Natural killer cell (primary cell): ENCODE data around the gene ITGB4. TPM values are rescaled to one million over a fixed set of nuclear protein-coding genes. Genes with fewer than 3 reads are reported as not detected.

Experiments used
- ATAC-seq, 3 donors: fragments of 150-1000 bp in 2 of 3; fragments of 200-7000 bp in 1 of 3; cut with Tn5 transposase; 1 replicate in 1 of 3; 2 replicates in 2 of 3; pipeline ENCODE4 v1.10.0; 2021; ENCODE audit warnings: mild to moderate bottlenecking in 2 of 3, moderate library complexity in 2 of 3
- DNase-seq, 2 donors: peaks; one replicate each; pipeline versions ENCODE4 v3.0.0 to v3.0.0-alpha.2; 2013 to 2021; ENCODE audit warnings: mixed read lengths in 1 of 2
- H3K27ac ChIP-seq: one replicate; pipeline ENCODE4 v1.5.1; 2013; ENCODE audit warnings: mild to moderate bottlenecking, low read length
- H3K27me3 ChIP-seq: one replicate; pipeline ENCODE4 v1.6.1; 2013; ENCODE audit warnings: low read length; ENCODE audit not compliant: control insufficient read depth, insufficient read depth
- H3K36me3 ChIP-seq: one replicate; pipeline ENCODE4 v1.6.1; 2013; ENCODE audit warnings: low read length; ENCODE audit not compliant: control insufficient read depth, insufficient read depth
- H3K4me1 ChIP-seq: one replicate; pipeline ENCODE4 v1.6.1; 2013; ENCODE audit warnings: low read length; ENCODE audit not compliant: control insufficient read depth, insufficient read depth
- H3K4me3 ChIP-seq: one replicate; pipeline ENCODE4 v1.5.1; 2013; ENCODE audit warnings: low read length
- H3K9me3 ChIP-seq: one replicate; pipeline ENCODE4 v1.6.1; 2013; ENCODE audit warnings: low read length; ENCODE audit not compliant: control insufficient read depth, insufficient read depth
- H3K27ac Mint-ChIP-seq, 2 donors: one replicate each; pipeline ENCODE4 v1.8.0; 2022; ENCODE audit warnings: mild to moderate bottlenecking in 2 of 2, mixed read lengths in 2 of 2, moderate library complexity in 1 of 2
- H3K27me3 Mint-ChIP-seq, 2 donors: one replicate each; pipeline ENCODE4 v1.8.0; 2022; ENCODE audit warnings: low read depth in 2 of 2, mixed read lengths in 2 of 2
- H3K36me3 Mint-ChIP-seq: one replicate; pipeline ENCODE4 v1.8.0; 2022; ENCODE audit warnings: mixed read lengths
- H3K4me1 Mint-ChIP-seq, 2 donors: one replicate each; pipeline ENCODE4 v1.8.0; 2022; ENCODE audit warnings: mixed read lengths in 2 of 2
- H3K4me3 Mint-ChIP-seq: one replicate; pipeline ENCODE4 v1.8.0; 2022; ENCODE audit warnings: mild to moderate bottlenecking, moderate library complexity, mixed read lengths
- H3K9me3 Mint-ChIP-seq, 2 donors: one replicate each; pipeline ENCODE4 v1.8.0; 2022; ENCODE audit warnings: mixed read lengths in 2 of 2
- WGBS: methylation state at CpG from one replicate; pipeline ENCODE4 v1.1.7; 2013; ENCODE audit warnings: missing lambda C conversion rate; ENCODE audit not compliant: insufficient coverage; 5-methylcytosine and 5-hydroxymethylcytosine counted together
- intact Hi-C: fragments of 100-400 bp; cut with micrococcal nuclease; formaldehyde crosslinking; loops from one replicate; pipeline ENCODE4 v1.14.2; 2022
- total RNA-seq, 4 donors: library from RNA; stranded (reverse); fragments of 120-200 nt in 1 of 4; gene quantifications; one replicate each; pipeline versions ENCODE4 v1.2.3 to v1.2.4, GENCODE V29; 2013 to 2022
- TF ChIP-seq, protein P1 (sequence below): fragments of 200-600 bp; IDR thresholded peaks from one replicate; pipeline ENCODE4 v1.8.0; 2022; ENCODE audit warnings: antibody characterized with exemption

Gene ITGB4
- total RNA-seq, 3 donors from 2014 or later (not counting 1 experiment from before 2014, with no cell fraction given), result 0.38 to 1.0 (median 0.68) TPM

DNA sequence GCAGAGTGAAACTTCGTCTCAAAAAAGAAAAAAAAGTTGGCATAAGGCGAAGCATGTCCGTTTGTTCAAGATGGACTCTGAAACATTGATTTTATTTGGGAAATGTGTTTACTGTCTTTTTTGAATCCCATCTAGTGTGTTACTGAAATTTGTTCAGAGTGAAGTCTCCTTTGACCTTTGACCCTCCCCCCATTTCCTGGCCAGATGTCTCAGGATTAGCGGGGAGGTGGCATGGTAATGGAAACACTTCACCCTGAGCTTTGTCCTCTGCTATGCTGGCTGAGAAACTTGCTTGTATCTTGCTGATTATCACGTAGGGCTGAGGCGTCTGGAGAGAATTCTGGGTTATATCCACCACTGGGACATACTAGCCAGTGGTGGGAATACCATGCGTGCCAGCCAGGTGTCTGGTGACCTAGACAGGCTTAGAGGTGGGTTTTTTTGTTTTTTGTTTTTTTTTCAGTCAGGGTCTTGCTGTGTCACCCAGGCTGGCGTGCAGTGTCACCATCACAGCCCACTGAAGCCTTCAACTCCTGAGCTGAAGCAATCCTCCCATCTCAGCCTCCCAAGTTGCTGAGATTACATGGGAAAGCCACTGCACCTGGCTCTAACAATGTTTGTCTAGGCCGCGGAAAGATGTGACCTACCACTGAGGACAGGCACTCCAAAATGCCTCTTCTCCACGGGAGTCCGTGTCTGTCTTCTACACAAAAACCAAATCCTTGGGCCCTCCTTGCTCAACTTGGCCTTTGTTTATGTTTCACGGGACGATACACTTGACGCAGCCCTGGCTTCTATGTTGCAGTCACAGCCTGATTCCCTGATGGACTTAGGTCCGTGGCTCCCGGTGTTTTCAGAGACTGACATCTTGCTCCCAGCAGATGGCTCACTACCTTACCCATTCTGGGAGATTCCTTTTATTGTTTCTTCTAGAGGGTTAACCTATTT, 50.3 kb downstream of the ITGB4 start:
- peak in 1 of 2 donors; percentile 20 for DNase-seq
- 94% methylated on average over 17 of the region's 17 CpGs for WGBS
- H3K9me3 Mint-ChIP-seq, result no peaks in the 10 kb centered on the region

DNA sequence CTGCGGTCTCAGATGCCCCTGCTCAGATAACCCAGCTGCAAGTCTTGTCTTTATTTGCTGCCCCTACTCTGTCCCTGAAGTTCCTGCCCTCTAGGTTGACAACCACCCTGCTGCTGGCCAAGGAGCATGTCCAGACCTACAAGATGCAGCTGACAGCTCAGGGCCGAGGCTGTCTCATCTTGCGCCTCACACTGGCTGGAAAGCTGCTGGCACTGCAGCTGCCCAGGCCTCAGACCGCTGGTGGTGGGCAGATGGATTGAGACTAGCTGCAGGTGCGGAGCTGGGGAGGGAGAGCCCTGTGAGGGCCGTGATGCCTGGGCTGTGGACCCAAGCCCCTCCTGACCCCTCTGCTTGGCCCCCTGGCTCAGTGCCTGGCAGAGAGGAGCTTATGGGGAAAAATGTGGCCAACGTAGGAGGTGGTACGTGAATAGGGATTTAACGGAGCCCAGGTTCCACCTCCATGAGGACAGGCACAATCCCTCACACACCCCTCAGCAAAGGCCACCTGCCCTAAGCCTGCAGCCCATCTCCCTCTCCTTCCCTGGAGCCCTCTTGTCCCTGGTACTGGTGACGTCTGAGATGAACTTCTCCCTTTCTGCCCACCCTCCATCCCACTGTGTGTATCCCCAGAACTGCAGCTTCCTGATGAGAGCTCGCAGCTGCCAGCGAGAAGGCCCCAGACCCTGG, 52.0 kb downstream of the ITGB4 start:
- Histone ChIP-seq H3K9me3 (no peaks in the 10 kb centered on the region), H3K27me3 (no peaks in the 10 kb centered on the region), H3K4me3 (no peak overlapping the region), H3K27ac (no peak overlapping the region), H3K4me1 (peaks cover 25% of the 10 kb centered on the region), H3K36me3 (peaks cover 37% of the 10 kb centered on the region)
- intact Hi-C loops, result no loop called here
- Mint-ChIP-seq H3K27ac (peak overlapping the region; percentile 95 to 99), H3K9me3 (no peaks in the 10 kb centered on the region), H3K4me1 (peaks cover 32 to 40% of the 10 kb centered on the region in 2 donors), H3K4me3 (peak overlapping the region; percentile 71), H3K27me3 (no peaks in the 10 kb centered on the region), H3K36me3 (peaks cover 18% of the 10 kb centered on the region)
- TF ChIP-seq, protein P1, sequence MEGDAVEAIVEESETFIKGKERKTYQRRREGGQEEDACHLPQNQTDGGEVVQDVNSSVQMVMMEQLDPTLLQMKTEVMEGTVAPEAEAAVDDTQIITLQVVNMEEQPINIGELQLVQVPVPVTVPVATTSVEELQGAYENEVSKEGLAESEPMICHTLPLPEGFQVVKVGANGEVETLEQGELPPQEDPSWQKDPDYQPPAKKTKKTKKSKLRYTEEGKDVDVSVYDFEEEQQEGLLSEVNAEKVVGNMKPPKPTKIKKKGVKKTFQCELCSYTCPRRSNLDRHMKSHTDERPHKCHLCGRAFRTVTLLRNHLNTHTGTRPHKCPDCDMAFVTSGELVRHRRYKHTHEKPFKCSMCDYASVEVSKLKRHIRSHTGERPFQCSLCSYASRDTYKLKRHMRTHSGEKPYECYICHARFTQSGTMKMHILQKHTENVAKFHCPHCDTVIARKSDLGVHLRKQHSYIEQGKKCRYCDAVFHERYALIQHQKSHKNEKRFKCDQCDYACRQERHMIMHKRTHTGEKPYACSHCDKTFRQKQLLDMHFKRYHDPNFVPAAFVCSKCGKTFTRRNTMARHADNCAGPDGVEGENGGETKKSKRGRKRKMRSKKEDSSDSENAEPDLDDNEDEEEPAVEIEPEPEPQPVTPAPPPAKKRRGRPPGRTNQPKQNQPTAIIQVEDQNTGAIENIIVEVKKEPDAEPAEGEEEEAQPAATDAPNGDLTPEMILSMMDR, result no peak
- DNase-seq (peak in 1 of 2 donors; percentile 29), ATAC-seq (peak in 1 of 3 donors; percentile 9)
- WGBS, result 94% methylated on average over 12 of the region's 12 CpGs

More for the DNA sequence above, 50.3 kb downstream of the ITGB4 start:
- Mint-ChIP-seq H3K4me3 (peak overlapping the region; percentile 61), H3K27me3 (no peaks in the 10 kb centered on the region), H3K27ac (peak overlapping the region in 1 of 2 donors; percentile 95), H3K36me3 (peaks cover 1% of the 10 kb centered on the region), H3K4me1 (peaks cover 15 to 25% of the 10 kb centered on the region in 2 donors)
- Histone ChIP-seq H3K9me3 (no peaks in the 10 kb centered on the region), H3K4me3 (no peak overlapping the region), H3K36me3 (peaks cover 20% of the 10 kb centered on the region), H3K4me1 (peaks cover 20% of the 10 kb centered on the region), H3K27me3 (no peaks in the 10 kb centered on the region), H3K27ac (no peak overlapping the region)
- intact Hi-C loops, result no loop called here
- TF ChIP-seq, protein P1, result no peak
- ATAC-seq, result peak in 1 of 3 donors; percentile 3

DNA sequence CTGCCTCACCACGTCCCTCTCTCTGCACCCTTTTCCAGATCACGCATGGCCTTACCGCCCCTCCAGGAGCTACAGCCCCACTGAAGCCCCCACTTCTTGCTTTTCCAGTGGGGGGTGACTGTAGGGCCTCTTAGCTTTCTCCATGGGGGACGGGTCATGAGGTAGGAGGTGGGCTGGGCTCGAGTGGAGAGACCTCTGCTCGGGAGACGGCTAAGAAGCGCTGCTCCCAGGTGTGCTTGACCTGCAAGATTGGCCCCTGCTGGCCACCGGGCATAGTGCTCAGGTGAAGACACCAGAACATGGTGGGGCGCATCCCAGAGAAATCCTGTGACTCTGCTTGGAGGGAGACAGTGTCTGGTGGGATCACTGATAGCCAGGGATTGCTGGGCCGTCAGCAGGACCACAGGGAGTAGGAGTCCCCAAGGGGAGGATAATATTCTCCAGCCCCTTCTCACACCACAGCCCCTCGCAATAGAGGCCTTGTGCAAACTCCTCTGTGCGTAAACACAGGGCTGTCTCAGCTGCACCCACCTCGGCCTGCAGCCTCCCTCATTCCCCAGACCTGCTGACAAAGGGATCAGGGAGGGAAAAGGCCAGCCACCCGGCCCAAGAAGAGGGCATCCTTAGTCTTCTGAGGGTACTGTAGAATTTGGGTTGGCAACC, 52.7 kb downstream of the ITGB4 start:
- Histone ChIP-seq H3K4me3 (no peak overlapping the region), H3K4me1 (peaks cover 31% of the 10 kb centered on the region), H3K36me3 (peaks cover 44% of the 10 kb centered on the region), H3K9me3 (no peaks in the 10 kb centered on the region), H3K27me3 (no peaks in the 10 kb centered on the region), H3K27ac (peak overlapping the region; percentile 17)
- intact Hi-C loops, result no loop called here
- no peaks in the 10 kb centered on the region for H3K27me3 Mint-ChIP-seq
- peak overlapping the region; percentile 71 for H3K4me3 Mint-ChIP-seq
- H3K4me1 Mint-ChIP-seq, result peaks cover 38 to 46% of the 10 kb centered on the region in 2 donors
- H3K36me3 Mint-ChIP-seq, result peaks cover 21% of the 10 kb centered on the region
- peak overlapping the region; percentile 95 to 99 for H3K27ac Mint-ChIP-seq
- TF ChIP-seq, protein P1, result no peak
- WGBS, result 96% methylated on average over 13 of the region's 15 CpGs
- peak in 1 of 3 donors; percentile 4 for ATAC-seq
- H3K9me3 Mint-ChIP-seq, result no peaks in the 10 kb centered on the region
- peak in 1 of 2 donors; percentile 26 for DNase-seq
